ENCODE measurements around the gene B9D2.

DNA sequence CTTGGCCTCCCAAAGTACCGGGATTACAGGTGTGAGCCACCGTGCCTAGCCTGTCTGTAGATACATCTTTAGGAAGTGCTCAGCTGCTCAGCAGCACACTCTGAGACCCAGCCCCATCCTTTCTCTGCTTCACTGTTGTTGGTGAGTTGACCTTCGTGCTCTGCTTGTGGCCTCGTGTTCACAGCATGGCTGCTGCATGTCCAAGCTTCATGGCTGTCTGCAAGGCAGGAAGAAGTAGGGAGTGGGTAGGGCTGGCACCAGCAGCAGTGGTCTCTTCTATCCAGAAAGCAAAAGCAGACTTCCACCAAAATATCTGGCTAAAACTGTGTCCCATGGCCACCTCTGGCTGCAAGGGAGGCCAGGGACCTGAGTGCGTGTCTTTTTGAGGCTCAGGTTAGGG, 49.0 kb upstream of the B9D2 start:
- TF ChIP-seq POLR2A (IDR thresholded peaks at IDR 0.05; ENCODE audit: low read length) (no peak), GATA1 (IDR thresholded peaks at IDR 0.05; ENCODE audit: low read depth, low read length) (no peak)
